Activated B cell treated with CpG ODN at 0.5 μM for 24 hours (primary cell): ENCODE results near the gene STMND1. TPM values are rescaled to one million over a fixed set of nuclear protein-coding genes. Genes with fewer than 3 reads are reported as not detected.

Experiments used
- ATAC-seq: fragments of 200-7000 bp; cut with Tn5 transposase; one replicate; pipeline ENCODE4 v1.10.0; 2021; ENCODE audit warnings: low read depth, mild to moderate bottlenecking, moderate library complexity
- CTCF ChIA-PET: fragments of 350-600 bp; sonication (Branson Sonifier 250); formaldehyde crosslinking; loops from one replicate; lab custom pipeline; 2021; ENCODE audit warnings: antibody characterized with exemption; lab: Charles Lee
- POLR2A ChIA-PET: fragments of 350-600 bp; sonication (Branson Sonifier 250); formaldehyde crosslinking; loops from one replicate; lab custom pipeline; 2021; ENCODE audit warnings: antibody characterized with exemption; lab: Charles Lee
- DNase-seq: peaks from one replicate; pipeline ENCODE4 v3.0.0; 2022
- H3K27ac Mint-ChIP-seq: one replicate; pipeline ENCODE4 v1.8.0; 2020; ENCODE audit warnings: mixed read lengths
- H3K27me3 Mint-ChIP-seq: one replicate; pipeline ENCODE4 v1.8.0; 2021; ENCODE audit warnings: mixed read lengths
- H3K36me3 Mint-ChIP-seq: one replicate; pipeline ENCODE4 v1.8.0; 2021; ENCODE audit warnings: low read depth, mixed read lengths
- H3K4me1 Mint-ChIP-seq: one replicate; pipeline ENCODE4 v1.8.0; 2021; ENCODE audit warnings: mixed read lengths
- H3K4me3 Mint-ChIP-seq: one replicate; pipeline ENCODE4 v1.8.0; 2020; ENCODE audit warnings: mild to moderate bottlenecking, mixed read lengths
- H3K9me3 Mint-ChIP-seq: one replicate; pipeline ENCODE4 v1.8.0; 2020; ENCODE audit warnings: mixed read lengths
- intact Hi-C: fragments of 100-400 bp; cut with micrococcal nuclease; formaldehyde crosslinking; loops from one replicate; pipeline ENCODE4 v1.15.1; 2024
- total RNA-seq: library from RNA; stranded (reverse); gene quantifications from 2 replicates; pipeline ENCODE4 v1.2.3, GENCODE V29; 2022
- TF ChIP-seq, protein P1 (sequence below): fragments of 200-600 bp; IDR thresholded peaks from one replicate; pipeline ENCODE4 v1.8.0; 2022; ENCODE audit warnings: antibody characterized with exemption, mild to moderate bottlenecking

STMND1 gene
- total RNA-seq, 1 donor from 2014 or later: not detected

DNA sequence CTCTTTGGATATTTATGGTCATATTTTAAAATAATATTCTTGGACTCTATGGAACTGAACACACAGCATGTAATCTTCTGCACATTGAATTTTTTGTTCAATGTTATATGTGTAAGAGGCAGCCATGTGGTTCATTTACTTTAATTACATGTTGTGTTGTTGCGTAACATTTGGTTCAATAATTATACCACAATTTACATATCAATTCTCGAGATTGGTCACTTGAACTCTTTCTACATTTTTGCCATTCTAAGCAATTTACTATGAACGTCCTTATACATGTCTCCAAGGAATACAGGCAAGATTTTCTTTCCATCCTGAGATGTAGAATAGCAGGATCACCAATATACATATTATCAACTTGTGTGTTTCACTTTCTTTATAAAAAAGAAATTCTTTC is 18.5 kb upstream of the STMND1 start:
- H3K27me3 Mint-ChIP-seq: peaks cover 3% of the 10 kb centered on the region
- TF ChIP-seq, protein P1, sequence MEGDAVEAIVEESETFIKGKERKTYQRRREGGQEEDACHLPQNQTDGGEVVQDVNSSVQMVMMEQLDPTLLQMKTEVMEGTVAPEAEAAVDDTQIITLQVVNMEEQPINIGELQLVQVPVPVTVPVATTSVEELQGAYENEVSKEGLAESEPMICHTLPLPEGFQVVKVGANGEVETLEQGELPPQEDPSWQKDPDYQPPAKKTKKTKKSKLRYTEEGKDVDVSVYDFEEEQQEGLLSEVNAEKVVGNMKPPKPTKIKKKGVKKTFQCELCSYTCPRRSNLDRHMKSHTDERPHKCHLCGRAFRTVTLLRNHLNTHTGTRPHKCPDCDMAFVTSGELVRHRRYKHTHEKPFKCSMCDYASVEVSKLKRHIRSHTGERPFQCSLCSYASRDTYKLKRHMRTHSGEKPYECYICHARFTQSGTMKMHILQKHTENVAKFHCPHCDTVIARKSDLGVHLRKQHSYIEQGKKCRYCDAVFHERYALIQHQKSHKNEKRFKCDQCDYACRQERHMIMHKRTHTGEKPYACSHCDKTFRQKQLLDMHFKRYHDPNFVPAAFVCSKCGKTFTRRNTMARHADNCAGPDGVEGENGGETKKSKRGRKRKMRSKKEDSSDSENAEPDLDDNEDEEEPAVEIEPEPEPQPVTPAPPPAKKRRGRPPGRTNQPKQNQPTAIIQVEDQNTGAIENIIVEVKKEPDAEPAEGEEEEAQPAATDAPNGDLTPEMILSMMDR: no peak
- H3K36me3 Mint-ChIP-seq: no peaks in the 10 kb centered on the region
- ChIA-PET POLR2A (no interaction called here), CTCF (no interaction called here)
- H3K9me3 Mint-ChIP-seq: no peaks in the 10 kb centered on the region
- DNase-seq (no peak), ATAC-seq (no peak)
- no peak overlapping the region for H3K27ac Mint-ChIP-seq
- H3K4me1 Mint-ChIP-seq: no peaks in the 10 kb centered on the region
- H3K4me3 Mint-ChIP-seq: no peak overlapping the region
- intact Hi-C loops: no loop called here

DNA sequence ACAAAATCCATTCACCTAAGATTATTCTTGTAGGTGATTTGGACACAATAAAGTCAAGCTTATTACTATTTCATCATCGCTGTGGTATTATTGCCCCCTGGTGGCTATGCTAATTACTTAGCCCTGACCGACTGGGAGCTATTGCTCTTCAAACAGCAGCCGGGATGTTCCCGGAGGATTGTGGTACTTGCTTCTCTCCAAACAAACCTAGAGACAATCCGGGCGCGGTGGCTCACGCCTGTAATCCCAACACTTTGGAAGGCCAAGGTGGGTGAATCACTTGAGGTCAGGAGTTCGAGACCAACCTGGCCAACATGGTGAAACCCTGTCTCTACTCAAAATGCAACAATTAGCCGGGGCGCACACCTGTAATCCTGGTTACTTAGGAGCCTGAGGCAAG is 15.4 kb upstream of the STMND1 start:
- TF ChIP-seq, protein P1: no peak
- Mint-ChIP-seq H3K4me1 (no peaks in the 10 kb centered on the region), H3K9me3 (peaks cover 6% of the 10 kb centered on the region), H3K36me3 (no peaks in the 10 kb centered on the region), H3K27ac (no peak overlapping the region), H3K4me3 (no peak overlapping the region), H3K27me3 (peaks cover 3% of the 10 kb centered on the region)
- DNase-seq (no peak), ATAC-seq (no peak)
- ChIA-PET CTCF (interaction anchor here (0.7 to 1.1 kb wide), 2 partner anchors 980 to 1395 kb away, joined by 3 to 4 read pairs; no protein-coding TSS in a partner anchor), POLR2A (no interaction called here)
- intact Hi-C loops: loop anchor here (1.0 to 5.0 kb wide), 3 partner anchors 754 to 1396 kb away; no protein-coding TSS in a partner anchor

DNA sequence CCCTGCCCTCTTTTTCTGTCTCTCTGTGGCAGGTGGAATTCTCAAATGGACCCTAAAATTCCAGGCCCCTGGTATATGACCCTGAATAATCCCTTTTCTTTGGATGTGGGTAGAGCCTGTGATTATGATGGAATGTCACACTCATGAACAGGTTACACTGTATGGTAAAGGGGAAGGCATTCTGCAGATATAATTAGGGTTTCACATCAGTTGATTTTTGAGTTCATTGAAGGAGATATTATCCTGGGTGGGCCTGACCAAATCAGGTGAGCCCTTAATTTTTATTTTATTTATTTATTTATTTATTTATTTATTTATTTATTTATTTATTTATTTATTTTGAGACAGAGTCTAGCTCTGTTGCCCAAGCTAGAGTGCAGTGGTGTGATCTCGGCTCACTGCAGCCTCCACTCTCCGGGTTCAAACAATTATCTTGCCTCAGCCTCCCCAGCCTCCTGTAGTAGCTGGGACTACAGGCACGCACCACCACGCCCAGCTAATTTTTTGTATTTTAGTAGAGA is 13.7 kb upstream of the STMND1 start:
- intact Hi-C loops: loop anchor here (5.0 kb wide), 1 partner anchor 801 kb away; no protein-coding TSS in a partner anchor

DNA sequence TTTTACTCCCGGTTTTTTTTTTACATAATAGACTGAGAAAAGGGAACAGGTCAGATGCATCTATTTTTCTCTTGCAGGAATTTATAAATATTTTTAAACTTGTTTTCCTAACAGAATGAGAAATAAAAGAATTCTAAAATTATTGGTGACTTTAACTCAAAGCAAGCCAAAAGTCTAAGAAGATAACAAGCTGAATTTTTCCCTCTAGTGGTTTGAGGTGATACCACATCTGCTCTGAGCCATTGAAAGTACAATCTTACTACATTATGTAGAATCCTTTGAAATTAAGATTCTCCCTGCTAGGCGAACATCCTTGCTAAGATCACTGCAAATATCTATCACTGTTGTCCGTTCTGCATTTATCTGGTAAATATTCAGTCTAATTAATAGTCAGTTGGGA is 10.7 kb upstream of the STMND1 start:
- peaks cover 6% of the 10 kb centered on the region for H3K9me3 Mint-ChIP-seq
- ChIA-PET POLR2A (no interaction called here), CTCF (no interaction called here)
- H3K27ac Mint-ChIP-seq: no peak overlapping the region
- H3K36me3 Mint-ChIP-seq: no peaks in the 10 kb centered on the region
- TF ChIP-seq, protein P1: no peak
- H3K4me1 Mint-ChIP-seq: no peaks in the 10 kb centered on the region
- H3K4me3 Mint-ChIP-seq: no peak overlapping the region
- DNase-seq (no peak), ATAC-seq (no peak)
- intact Hi-C loops: no loop called here
- H3K27me3 Mint-ChIP-seq: peaks cover 1% of the 10 kb centered on the region

More for the DNA sequence above, 13.7 kb upstream of the STMND1 start:
- DNase-seq (no peak), ATAC-seq (no peak)
- ChIA-PET CTCF (no interaction called here), POLR2A (no interaction called here)
- Mint-ChIP-seq H3K27me3 (peaks cover 3% of the 10 kb centered on the region), H3K9me3 (peaks cover 6% of the 10 kb centered on the region), H3K36me3 (no peaks in the 10 kb centered on the region), H3K4me3 (no peak overlapping the region), H3K4me1 (no peaks in the 10 kb centered on the region), H3K27ac (no peak overlapping the region)
- TF ChIP-seq, protein P1: no peak

DNA sequence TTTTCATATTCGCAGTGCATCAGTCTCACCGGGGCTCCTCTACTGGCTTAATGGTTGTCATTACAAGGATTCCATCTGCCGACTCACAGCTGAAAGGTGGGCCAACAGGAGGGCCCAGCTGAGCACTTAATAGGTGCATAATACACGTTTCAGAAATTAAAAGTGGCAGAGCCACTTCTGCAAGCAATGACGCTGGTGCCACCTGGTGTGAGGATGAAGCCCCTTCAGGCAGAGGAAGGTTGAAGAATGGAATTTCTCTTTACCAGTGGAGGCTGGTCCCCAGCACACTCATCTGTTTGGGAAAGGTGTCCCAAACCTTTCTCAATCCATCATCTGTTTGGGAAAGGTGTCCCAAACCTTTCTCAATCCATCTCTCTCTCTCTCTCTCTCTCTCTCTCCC is 8.2 kb upstream of the STMND1 start:
- peaks cover 6% of the 10 kb centered on the region for H3K9me3 Mint-ChIP-seq
- DNase-seq: no peak
- no peaks in the 10 kb centered on the region for H3K36me3 Mint-ChIP-seq
- H3K4me3 Mint-ChIP-seq: no peak overlapping the region
- peaks cover 14% of the 10 kb centered on the region for H3K27me3 Mint-ChIP-seq
- ChIA-PET CTCF (no interaction called here), POLR2A (no interaction called here)
- H3K27ac Mint-ChIP-seq: no peak overlapping the region
- no peak for ATAC-seq
- TF ChIP-seq, protein P1: no peak
- no peaks in the 10 kb centered on the region for H3K4me1 Mint-ChIP-seq
- intact Hi-C loops: no loop called here
